Smooth muscle cell (in vitro differentiated cells): ENCODE measurements around the gene RAB5B. TPM values are rescaled to one million over a fixed set of nuclear protein-coding genes. Genes with fewer than 3 reads are reported as not detected.
A peak's percentile ranks its signal among the peaks of the same experiment; 100 is the strongest.

Experiments used
- DNase-seq: peaks from one replicate; lab custom pipeline; 2025; ENCODE audit not compliant: unreplicated experiment; lab: John Stamatoyannopoulos, UW
- H2AFZ ChIP-seq: fragments of 200-600 bp; sonication (generic); 2 replicates; pipeline ENCODE4 v1.6.0; 2016; ENCODE audit warnings: antibody characterized with exemption, low read depth, mild to moderate bottlenecking
- H3F3A ChIP-seq: fragments of 200-600 bp; sonication (generic); 2 replicates; pipeline ENCODE4 v1.6.0; 2017; ENCODE audit warnings: antibody characterized with exemption, low read depth
- H3K27ac ChIP-seq: fragments of 200-600 bp; sonication (generic); 2 replicates; pipeline ENCODE4 v1.5.1; 2016; ENCODE audit warnings: low read depth, mild to moderate bottlenecking
- H3K27me3 ChIP-seq: fragments of 200-600 bp; sonication (generic); 2 replicates; pipeline ENCODE4 v1.6.1; 2016; ENCODE audit warnings: low read depth, mild to moderate bottlenecking
- H3K36me3 ChIP-seq: fragments of 200-600 bp; sonication (generic); 2 replicates; pipeline ENCODE4 v1.5.1; 2016; ENCODE audit warnings: low read depth
- H3K4me1 ChIP-seq: fragments of 200-600 bp; sonication (generic); 2 replicates; pipeline ENCODE4 v1.5.1; 2016; ENCODE audit warnings: low read depth
- H3K4me2 ChIP-seq: fragments of 200-600 bp; sonication (generic); 2 replicates; pipeline ENCODE4 v1.6.0; 2016; ENCODE audit warnings: mild to moderate bottlenecking
- H3K4me3 ChIP-seq: fragments of 200-600 bp; sonication (generic); 2 replicates; pipeline ENCODE4 v1.5.1; 2016; ENCODE audit warnings: mild to moderate bottlenecking
- H3K79me2 ChIP-seq: fragments of 200-600 bp; sonication (generic); 2 replicates; pipeline ENCODE4 v1.6.0; 2016; ENCODE audit warnings: low read depth, mild to moderate bottlenecking
- H3K9ac ChIP-seq: fragments of 200-600 bp; sonication (generic); 2 replicates; pipeline ENCODE4 v1.6.0; 2016; ENCODE audit warnings: low read depth
- H3K9me3 ChIP-seq: fragments of 200-600 bp; sonication (generic); replicated peaks from 2 replicates; pipeline ENCODE4 v1.5.1; 2016; ENCODE audit warnings: low read depth
- H4K20me1 ChIP-seq: fragments of 200-600 bp; sonication (generic); 2 replicates; pipeline ENCODE4 v1.6.0; 2016; ENCODE audit warnings: low read depth
- CTCF ChIP-seq: fragments of 200-600 bp; sonication (generic); IDR thresholded peaks from 2 replicates; pipeline ENCODE4 v1.5.1; 2017; ENCODE audit warnings: borderline replicate concordance, mild to moderate bottlenecking, antibody characterized with exemption; ENCODE audit not compliant: insufficient read depth, poor library complexity, severe bottlenecking
- WGBS: methylation state at CpG from one replicate; pipeline ENCODE4 v1.1.7; 2016; ENCODE audit warnings: low lambda C conversion rate; 5-methylcytosine and 5-hydroxymethylcytosine counted together
- polyA plus RNA-seq: library from polyadenylated mRNA; unstranded; fragments of >200 nt; fragmentation: Nextera tagmentation; extraction: Ambion mirVana; gene quantifications from 2 replicates; pipeline ENCODE4 v1.2.1, GENCODE V29; 2016
- total RNA-seq: library from RNA; depleted of rRNA; stranded (reverse); fragments of >200 nt; gene quantifications from 2 replicates; pipeline ENCODE4 v1.2.3, GENCODE V29; 2014

The RAB5B gene
- total and polyA plus RNA-seq, 2 experiments from 2014 or later: 77.2 to 81.9 TPM

- H3K27ac ChIP-seq: no peak overlapping the region
- H3F3A ChIP-seq: peaks cover 7% of the 10 kb centered on the region
- no peak overlapping the region for H3K9ac ChIP-seq
- H3K4me3 ChIP-seq: no peak overlapping the region
- no peaks in the 10 kb centered on the region for H3K9me3 ChIP-seq
- peaks cover 5% of the 10 kb centered on the region for H3K79me2 ChIP-seq
- no peak for TF ChIP-seq CTCF
- no peak overlapping the region for H3K4me2 ChIP-seq
- no peaks in the 10 kb centered on the region for H4K20me1 ChIP-seq
- H3K36me3 ChIP-seq: no peaks in the 10 kb centered on the region
- H3K4me1 ChIP-seq: peaks cover 22% of the 10 kb centered on the region
- H3K27me3 ChIP-seq: no peaks in the 10 kb centered on the region
- DNase-seq: no peak
- H2AFZ ChIP-seq: no peak overlapping the region
- WGBS: 87% methylated on average over 4 of the region's 4 CpGs
Observed at GRCh38 chr12:56017181-56017580, 43.3 kb downstream of the RAB5B start.

DNA sequence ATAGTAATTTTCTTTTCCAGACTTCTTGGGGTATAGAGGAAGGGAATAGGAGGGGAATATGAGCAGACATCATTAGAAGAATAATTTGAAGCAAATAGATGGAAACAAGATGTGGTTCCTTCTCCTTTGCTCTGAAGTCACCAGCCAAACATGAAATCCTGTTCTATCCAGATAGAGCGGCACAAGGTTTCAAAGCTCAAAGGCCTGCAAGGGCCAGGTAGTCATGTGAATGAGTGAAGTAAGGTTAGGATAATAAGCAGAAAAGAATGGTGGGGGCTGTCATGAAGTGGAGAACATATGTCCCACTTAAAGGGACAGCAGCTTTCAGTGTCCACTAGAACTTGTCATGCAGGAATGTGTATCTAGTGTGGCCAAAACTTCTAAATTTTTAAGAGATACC, 44.5 kb downstream of the RAB5B start:
- H3K4me2 ChIP-seq: no peak overlapping the region
- H3K27me3 ChIP-seq: no peaks in the 10 kb centered on the region
- TF ChIP-seq CTCF: no peak
- peaks cover 14% of the 10 kb centered on the region for H3K79me2 ChIP-seq
- 97% methylated on average over 1 of the region's 1 CpG for WGBS
- no peaks in the 10 kb centered on the region for H3K9me3 ChIP-seq
- no peak overlapping the region for H3K4me3 ChIP-seq
- no peak overlapping the region for H2AFZ ChIP-seq
- no peak for DNase-seq
- H3K27ac ChIP-seq: no peak overlapping the region
- H4K20me1 ChIP-seq: no peaks in the 10 kb centered on the region
- H3F3A ChIP-seq: peaks cover 8% of the 10 kb centered on the region
- peaks cover 24% of the 10 kb centered on the region for H3K4me1 ChIP-seq
- no peak overlapping the region for H3K9ac ChIP-seq
- H3K36me3 ChIP-seq: no peaks in the 10 kb centered on the region

DNA sequence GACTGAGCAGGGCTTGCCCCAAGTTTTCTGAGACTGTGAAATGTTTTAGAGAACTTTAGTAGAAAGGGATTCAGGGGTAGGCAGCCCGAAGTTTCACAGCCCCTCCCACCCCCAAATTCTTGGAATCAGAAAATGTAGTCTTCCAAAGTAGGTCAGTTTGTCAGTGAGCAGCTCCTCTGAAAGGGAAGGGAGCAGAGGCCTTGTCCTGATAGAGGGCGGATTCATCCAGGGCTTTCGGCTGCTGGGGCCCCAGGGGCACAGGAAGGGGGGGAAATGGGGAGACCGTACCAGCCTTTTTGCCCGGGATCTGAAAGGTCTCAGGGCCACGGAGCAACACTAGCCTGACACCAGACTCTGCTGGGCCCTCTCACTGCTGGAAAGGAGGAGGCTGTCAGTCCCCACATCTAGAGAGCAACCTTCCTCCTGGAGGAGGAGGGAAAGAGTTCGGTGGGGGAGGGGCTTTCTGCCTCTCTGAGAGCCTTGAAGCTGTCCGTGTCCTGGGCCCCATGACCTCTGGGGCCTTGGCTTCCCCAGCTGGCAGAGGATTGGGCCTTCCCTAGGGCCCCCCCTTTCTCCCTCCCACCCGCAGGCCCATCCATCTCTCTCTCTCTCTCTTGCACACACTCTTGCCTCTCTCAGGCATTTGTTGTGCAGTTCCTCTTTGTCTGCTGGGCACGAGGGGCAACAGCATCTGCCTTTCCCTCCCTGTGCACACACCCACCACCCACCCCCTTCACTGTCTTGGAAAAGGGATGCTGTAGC, 46.7 kb downstream of the RAB5B start, which contains the start of gene IKZF4:
IKZF4 (plus strand) TSS at position 621 of the 762 bp plus-strand sequence. CDS start 451 bp downstream, outside the sequence.
- peak; percentile 20 for DNase-seq

More for the DNA sequence above, 46.7 kb downstream of the RAB5B start, which contains the start of gene IKZF4:
- H3K79me2 ChIP-seq: peaks cover 19% of the 10 kb centered on the region
- H4K20me1 ChIP-seq: no peaks in the 10 kb centered on the region
- H3K9me3 ChIP-seq: no peaks in the 10 kb centered on the region
- peak within 1 kb of the TSS; percentile 28 for H3K9ac ChIP-seq
- H3K4me2 ChIP-seq: peak within 1 kb of the TSS; percentile 86
- peak within 1 kb of the TSS; percentile 21 for H2AFZ ChIP-seq
- peaks cover 24% of the 10 kb centered on the region for H3K4me1 ChIP-seq
- peak within 1 kb of the TSS; percentile 69 for H3K27ac ChIP-seq
- WGBS: 9% methylated on average over 8 of the region's 10 CpGs
- no peak for TF ChIP-seq CTCF
- H3F3A ChIP-seq: peaks cover 8% of the 10 kb centered on the region
- H3K27me3 ChIP-seq: no peaks in the 10 kb centered on the region
- no peaks in the 10 kb centered on the region for H3K36me3 ChIP-seq
- H3K4me3 ChIP-seq: peak within 1 kb of the TSS; percentile 50
